ENCODE measurements around the gene GZMM. TPM values are rescaled to one million over a fixed set of nuclear protein-coding genes. Genes with fewer than 3 reads are reported as not detected.

GZMM gene
- total RNA-seq, 1 donor from 2014 or later = 0.47 TPM

GRCh38 chr19:572743-573518 lies 29.1 kb downstream of the GZMM start:
- no peak for DNase-seq
- H3K27me3 Mint-ChIP-seq (ENCODE audit: unreplicated experiment) = peaks cover 14% of the 10 kb centered on the region
- peaks cover 16% of the 10 kb centered on the region for H3K9me3 Mint-ChIP-seq (ENCODE audit: unreplicated experiment)
- no peak for TF ChIP-seq CTCF (IDR thresholded peaks at IDR 0.05; ENCODE audit: partially characterized antibody, unreplicated experiment)
- H3K36me3 Mint-ChIP-seq (ENCODE audit: unreplicated experiment) = no peaks in the 10 kb centered on the region
- H3K27ac Mint-ChIP-seq (ENCODE audit: unreplicated experiment) = peak overlapping the region; percentile 77
- H3K4me1 Mint-ChIP-seq (ENCODE audit: low read depth, unreplicated experiment) = peaks cover 21% of the 10 kb centered on the region
- H3K4me3 Mint-ChIP-seq (ENCODE audit: unreplicated experiment) = peak overlapping the region; percentile 94

- Mint-ChIP-seq H3K27ac (ENCODE audit: unreplicated experiment) (peak overlapping the region; percentile 77), H3K4me3 (ENCODE audit: unreplicated experiment) (peak overlapping the region; percentile 94), H3K27me3 (ENCODE audit: unreplicated experiment) (peaks cover 14% of the 10 kb centered on the region), H3K9me3 (ENCODE audit: unreplicated experiment) (peaks cover 16% of the 10 kb centered on the region), H3K36me3 (ENCODE audit: unreplicated experiment) (no peaks in the 10 kb centered on the region), H3K4me1 (ENCODE audit: low read depth, unreplicated experiment) (peaks cover 21% of the 10 kb centered on the region)
- no peak for TF ChIP-seq CTCF (IDR thresholded peaks at IDR 0.05; ENCODE audit: partially characterized antibody, unreplicated experiment)
- no peak for DNase-seq
Observed at GRCh38 chr19:573519-573825, 29.6 kb downstream of the GZMM start.

- peak overlapping the region; percentile 33 for H3K27ac Mint-ChIP-seq (ENCODE audit: unreplicated experiment)
- TF ChIP-seq CTCF (IDR thresholded peaks at IDR 0.05; ENCODE audit: partially characterized antibody, unreplicated experiment) = no peak
- peaks cover 13% of the 10 kb centered on the region for H3K27me3 Mint-ChIP-seq (ENCODE audit: unreplicated experiment)
- no peak for DNase-seq
- peak overlapping the region; percentile 86 for H3K4me3 Mint-ChIP-seq (ENCODE audit: unreplicated experiment)
- peaks cover 19% of the 10 kb centered on the region for H3K4me1 Mint-ChIP-seq (ENCODE audit: low read depth, unreplicated experiment)
- H3K9me3 Mint-ChIP-seq (ENCODE audit: unreplicated experiment) = peaks cover 12% of the 10 kb centered on the region
- no peaks in the 10 kb centered on the region for H3K36me3 Mint-ChIP-seq (ENCODE audit: unreplicated experiment)
Observed at GRCh38 chr19:574658-575526, 31.0 kb downstream of the GZMM start.

- H3K4me3 Mint-ChIP-seq (ENCODE audit: unreplicated experiment) = peak overlapping the region; percentile 61
- H3K27me3 Mint-ChIP-seq (ENCODE audit: unreplicated experiment) = peaks cover 12% of the 10 kb centered on the region
- H3K9me3 Mint-ChIP-seq (ENCODE audit: unreplicated experiment) = peaks cover 11% of the 10 kb centered on the region
- no peak for DNase-seq
- H3K36me3 Mint-ChIP-seq (ENCODE audit: unreplicated experiment) = no peaks in the 10 kb centered on the region
- TF ChIP-seq CTCF (IDR thresholded peaks at IDR 0.05; ENCODE audit: partially characterized antibody, unreplicated experiment) = no peak
- H3K27ac Mint-ChIP-seq (ENCODE audit: unreplicated experiment) = no peak overlapping the region
- peaks cover 19% of the 10 kb centered on the region for H3K4me1 Mint-ChIP-seq (ENCODE audit: low read depth, unreplicated experiment)
Observed at GRCh38 chr19:575527-576506, 32.0 kb downstream of the GZMM start.

Data from glutamatergic neuron (in vitro differentiated cells).